HG03060 (cell line): ENCODE data around the gene HOXA4.

Experiments used
- ATAC-seq: cut with Tn5 transposase; IDR thresholded peaks from one replicate; pipeline ENCODE4 v1.9.1; 2021; ENCODE audit warnings: low read depth, moderate number of reproducible peaks; ENCODE audit not compliant: unreplicated experiment

HOXA4 gene

GRCh38 chr7:27170426-27171324, 40.1 kb upstream of the HOXA4 start:
- ATAC-seq, result no peak

DNA sequence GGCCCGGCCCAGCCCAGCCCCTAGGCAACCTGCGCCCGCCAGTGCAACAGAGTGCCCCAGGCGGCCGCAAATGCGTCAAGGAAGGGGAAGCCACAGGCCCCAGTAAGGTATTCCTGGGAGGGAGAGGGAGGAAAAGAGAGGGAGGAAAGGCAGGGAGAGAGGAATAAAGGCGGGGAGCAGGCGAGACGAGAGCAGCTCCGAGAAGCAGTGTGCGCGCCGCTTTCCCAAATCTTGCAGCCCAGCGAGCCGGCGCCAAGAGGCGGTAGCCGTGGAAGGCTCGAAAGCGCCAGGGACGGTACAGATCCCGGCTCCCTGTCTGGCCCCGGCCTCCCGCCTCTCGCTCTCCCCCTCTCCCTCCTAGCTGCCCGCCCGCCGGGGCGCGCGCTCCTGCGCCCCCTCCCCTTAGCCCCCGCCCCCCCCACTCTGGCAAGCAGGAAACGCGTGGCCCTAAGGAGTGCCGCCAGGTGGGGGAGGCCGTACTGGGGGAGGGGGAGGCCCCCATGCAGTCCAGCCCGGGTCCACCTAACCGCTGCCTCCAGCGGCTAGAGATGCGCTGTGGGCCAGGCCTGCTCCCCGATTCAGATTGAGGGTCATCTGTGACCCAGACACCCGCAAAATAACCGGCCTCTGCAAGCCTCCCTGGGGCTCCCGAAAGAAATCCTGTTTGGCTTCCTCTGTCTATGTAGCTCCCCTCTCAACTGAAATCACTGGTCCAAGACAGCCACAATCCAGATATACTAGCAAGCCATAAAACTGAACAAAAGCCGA, 39.3 kb upstream of the HOXA4 start:
- no peak for ATAC-seq

- no peak for ATAC-seq
These were observed 37.8 kb upstream of the HOXA4 start for GRCh38 chr7:27168265-27168947.

DNA sequence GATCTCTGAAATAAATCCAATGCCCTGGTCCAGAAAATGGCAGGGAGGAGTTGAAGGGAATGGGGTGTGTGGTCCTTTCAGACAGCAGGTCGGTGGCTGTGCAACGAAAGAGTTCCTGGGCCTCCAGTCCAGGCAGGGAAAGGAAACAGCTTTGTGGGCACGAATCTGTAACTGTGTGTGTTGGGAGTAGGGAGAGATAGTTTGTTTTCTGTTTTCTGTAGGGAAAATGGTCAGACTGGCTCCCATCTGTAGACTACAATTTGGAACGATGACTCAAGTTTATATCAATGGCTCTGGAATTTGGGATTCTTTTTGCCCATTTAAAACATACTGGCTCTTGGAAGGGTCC, 37.3 kb upstream of the HOXA4 start:
- ATAC-seq, result no peak

DNA sequence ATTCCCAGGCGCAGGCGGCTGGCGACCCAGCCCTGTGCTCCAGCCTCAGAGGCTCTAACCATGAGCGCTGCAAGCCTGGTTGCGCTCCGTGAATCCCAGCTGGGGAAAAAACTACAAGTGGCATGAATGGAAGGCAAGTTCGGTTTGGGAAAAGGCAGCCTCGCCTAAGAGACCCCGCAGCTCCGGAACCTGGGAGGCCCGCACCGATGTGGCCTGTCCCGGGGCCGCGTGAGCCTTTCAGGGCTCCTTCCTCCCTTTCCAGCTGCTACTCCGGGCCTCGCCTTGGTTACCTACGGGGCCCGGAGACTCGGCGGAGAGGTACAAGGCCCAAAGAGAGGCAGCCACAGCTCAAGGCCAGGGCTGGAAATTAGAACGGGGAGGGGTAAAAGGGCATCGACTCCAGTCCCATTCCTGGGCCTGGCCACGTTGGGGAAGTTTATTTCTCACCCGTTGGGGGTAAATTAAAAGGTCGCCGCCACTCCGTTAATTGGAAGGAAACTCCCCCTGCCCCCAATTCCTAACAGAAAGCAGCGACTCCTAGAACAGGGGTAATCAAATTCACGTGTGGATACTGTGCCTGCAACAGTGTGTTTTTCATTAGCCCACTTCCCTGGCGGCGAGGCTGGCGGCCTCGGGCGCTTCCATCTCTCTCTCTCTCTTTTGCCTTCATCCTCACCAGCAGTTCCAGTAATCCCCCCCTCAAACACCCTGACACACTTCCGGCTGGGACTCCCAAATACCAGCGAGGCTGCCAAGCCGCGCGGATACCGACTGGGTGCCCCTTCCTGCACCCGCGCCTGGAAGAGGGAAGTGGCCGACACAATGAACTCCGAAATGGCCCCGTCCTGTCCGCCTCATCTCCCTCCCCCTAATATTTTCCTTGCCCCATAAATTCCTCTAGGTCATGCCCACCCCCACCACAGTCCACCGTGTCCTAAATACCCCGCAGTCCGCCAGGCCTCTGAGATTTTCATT, 36.3 kb upstream of the HOXA4 start:
- no peak for ATAC-seq

DNA sequence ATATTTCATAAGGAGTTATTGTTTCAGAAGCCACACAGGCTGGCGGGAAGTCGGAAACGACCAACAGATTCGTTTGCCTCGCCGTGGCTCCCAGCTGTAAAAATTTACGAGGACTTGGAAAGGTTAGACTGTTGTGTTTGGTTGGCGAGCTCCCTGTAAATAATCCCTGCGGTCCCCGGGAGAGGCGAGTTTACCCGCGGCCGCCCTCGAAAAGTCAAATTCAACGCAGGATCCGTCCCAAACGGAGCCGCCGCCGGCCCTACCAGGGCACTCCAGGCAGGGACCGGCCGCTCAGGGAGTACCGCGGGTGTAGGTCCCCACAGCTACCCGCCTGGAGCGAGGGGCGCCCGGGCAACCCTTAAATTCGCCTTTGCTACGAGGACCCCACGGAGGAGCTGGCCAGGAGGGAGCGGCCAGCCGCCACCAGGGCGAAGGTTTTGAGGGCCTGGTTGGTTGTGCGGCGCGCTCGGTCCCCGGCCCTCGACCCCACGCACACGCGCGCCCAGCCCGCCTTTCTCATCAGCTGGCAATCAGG, 35.5 kb upstream of the HOXA4 start:
- ATAC-seq, result no peak

GRCh38 chr7:27165089-27165995, 34.8 kb upstream of the HOXA4 start, which contains the start of gene HOXA9:
TSS of gene HOXA9 (minus strand) at chr7:27165537. CDS start at chr7:27165457, 80 bp downstream.
- ATAC-seq, result no peak

DNA sequence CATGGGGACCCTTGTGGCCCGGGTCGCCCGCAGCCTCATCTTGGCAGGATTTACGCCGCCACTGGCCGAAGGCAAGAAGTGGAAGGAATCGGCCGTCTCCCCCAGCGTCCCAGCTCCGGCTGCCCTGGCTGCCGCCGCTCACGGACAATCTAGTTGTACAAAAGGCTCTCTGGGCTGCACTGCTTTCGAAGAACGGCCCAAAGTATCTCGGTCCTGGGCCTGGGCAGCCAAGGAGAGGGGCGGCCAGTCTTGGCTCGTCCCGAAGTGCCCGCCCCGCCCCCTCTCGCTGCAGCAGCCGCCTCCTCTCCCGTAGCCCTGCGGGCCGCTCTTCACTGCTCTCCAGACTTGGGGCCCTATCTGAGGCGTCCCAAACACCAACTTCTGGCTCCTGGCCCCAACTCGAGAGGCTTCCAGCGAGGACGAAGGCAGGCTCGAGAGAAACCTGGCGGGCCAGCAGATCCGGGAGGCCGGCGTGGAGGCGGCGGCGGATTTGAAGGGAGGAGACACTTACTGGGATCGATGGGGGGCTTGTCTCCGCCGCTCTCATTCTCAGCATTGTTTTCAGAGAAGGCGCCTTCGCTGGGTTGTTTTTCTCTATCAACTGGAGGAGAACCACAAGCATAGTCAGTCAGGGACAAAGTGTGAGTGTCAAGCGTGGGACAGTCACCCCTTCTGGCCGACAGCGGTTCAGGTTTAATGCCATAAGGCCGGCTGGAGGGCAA, 34.0 kb upstream of the HOXA4 start:
- no peak for ATAC-seq

DNA sequence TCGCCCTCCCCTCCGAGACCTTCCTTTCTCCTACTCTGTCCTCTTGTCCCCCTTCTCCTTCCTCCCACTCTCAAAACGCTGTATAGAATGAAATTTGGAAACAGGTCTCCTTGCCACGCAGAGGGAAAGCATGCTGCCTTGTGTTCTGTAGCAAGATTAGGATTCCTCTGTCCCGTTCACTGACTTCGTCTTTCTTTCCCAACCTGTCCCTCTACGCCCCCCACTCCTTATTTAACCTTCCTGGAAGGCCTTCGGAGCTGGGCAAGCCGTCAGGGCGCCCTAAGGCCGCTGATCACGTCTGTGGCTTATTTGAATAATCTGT, 33.4 kb upstream of the HOXA4 start:
- ATAC-seq, result no peak

DNA sequence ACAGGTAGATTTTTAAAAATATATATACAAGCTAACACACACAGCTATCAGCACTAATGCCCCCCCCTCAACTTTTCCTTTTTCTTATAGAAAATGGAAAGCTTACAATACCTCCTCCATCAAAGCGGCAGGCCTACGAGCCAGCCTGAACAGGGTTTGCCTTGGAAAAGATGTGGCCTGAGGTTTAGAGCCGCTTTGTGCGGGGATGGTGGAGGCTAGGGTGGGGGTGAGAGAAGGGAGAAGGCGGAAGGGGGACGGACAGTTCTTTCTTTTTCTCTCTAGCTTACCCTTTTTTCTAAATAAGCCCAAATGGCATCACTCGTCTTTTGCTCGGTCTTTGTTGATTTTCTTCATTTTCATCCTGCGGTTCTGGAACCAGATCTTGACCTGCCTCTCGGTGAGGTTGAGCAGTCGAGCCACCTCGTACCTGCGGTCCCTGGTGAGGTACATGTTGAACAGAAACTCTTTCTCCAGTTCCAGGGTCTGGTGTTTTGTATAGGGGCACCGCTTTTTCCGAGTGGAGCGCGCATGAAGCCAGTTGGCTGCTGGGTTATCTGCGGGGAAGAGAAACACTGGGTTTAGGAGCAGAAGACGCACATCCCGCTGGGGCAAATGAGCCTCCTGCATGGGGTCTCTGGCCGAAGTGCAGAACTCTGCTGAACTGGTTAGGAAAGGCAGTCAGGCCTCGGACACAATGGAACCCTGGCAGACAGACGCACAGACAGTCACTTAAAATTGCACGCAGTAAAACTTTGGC, 32.9 kb upstream of the HOXA4 start:
- no peak for ATAC-seq

GRCh38 chr7:27162561-27163287, 32.2 kb upstream of the HOXA4 start:
- no peak for ATAC-seq

GRCh38 chr7:27161721-27162560, 31.4 kb upstream of the HOXA4 start:
- no peak for ATAC-seq

DNA sequence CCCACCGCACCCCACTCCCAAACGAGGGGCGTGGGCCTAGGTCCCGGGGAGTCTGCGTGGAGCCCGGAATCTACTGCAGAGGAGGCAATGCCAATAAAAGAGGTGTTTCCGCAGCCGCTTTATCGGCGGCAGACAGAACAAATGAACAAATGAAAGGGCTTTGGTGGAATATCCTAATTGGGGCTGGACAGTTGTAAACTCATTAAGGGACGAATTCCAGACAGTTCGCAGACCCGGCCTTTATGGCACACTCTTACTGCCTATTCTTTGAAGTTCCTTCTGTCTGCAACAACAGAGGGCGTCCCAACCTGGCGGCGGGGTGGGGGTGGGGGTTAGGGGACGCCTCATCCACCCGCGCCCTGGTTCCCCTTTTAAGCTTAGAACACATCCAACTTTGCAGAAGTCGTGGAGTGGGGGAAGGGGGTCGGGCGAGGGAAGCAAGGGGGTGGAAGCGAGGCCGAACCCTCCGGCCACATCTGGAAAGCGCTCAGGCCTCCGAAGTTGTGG, 30.7 kb upstream of the HOXA4 start:
- ATAC-seq, result no peak

GRCh38 chr7:27160546-27161213, 30.1 kb upstream of the HOXA4 start:
- no peak for ATAC-seq

GRCh38 chr7:27160145-27160545, 29.6 kb upstream of the HOXA4 start:
- ATAC-seq, result no peak
